Trophoblast cell (in vitro differentiated cells and primary cell): ENCODE data around the gene TMED4.
"Not testable (repeated sequence)": the region's sequence is repeated elsewhere in the genome, so short reads cannot be mapped to it uniquely, and the experiment has no call there.

Experiments
- DNase-seq, 2 donors: peaks; one replicate each; pipeline ENCODE4 v3.0.0-alpha.2; 2016
- H2AFZ ChIP-seq: 2 replicates; pipeline ENCODE4 v1.6.1; 2013; ENCODE audit warnings: low read length, moderate library complexity, mild to moderate bottlenecking; ENCODE audit not compliant: insufficient read depth, poor library complexity
- H2AK5ac ChIP-seq: 2 replicates; pipeline ENCODE4 v1.6.1; 2013; ENCODE audit warnings: mild to moderate bottlenecking, low read length
- H2BK120ac ChIP-seq: 2 replicates; pipeline ENCODE4 v1.6.1; 2013; ENCODE audit warnings: low read length, mild to moderate bottlenecking, moderate library complexity; ENCODE audit not compliant: insufficient read depth, poor library complexity
- H2BK12ac ChIP-seq: 2 replicates; pipeline ENCODE4 v1.6.1; 2013; ENCODE audit warnings: mild to moderate bottlenecking, low read length, moderate library complexity
- H2BK5ac ChIP-seq: 2 replicates; pipeline ENCODE4 v1.6.1; 2013; ENCODE audit warnings: low read length, low read depth, moderate library complexity, mild to moderate bottlenecking; ENCODE audit not compliant: poor library complexity
- H3K14ac ChIP-seq: 2 replicates; pipeline ENCODE4 v1.6.1; 2013; ENCODE audit warnings: mild to moderate bottlenecking, low read length
- H3K18ac ChIP-seq: 2 replicates; pipeline ENCODE4 v1.6.1; 2013; ENCODE audit warnings: mild to moderate bottlenecking, low read length
- H3K23ac ChIP-seq: 2 replicates; pipeline ENCODE4 v1.6.1; 2013; ENCODE audit warnings: low read length
- H3K27ac ChIP-seq: 2 replicates; pipeline ENCODE4 v1.5.1; 2013; ENCODE audit warnings: low read depth, mild to moderate bottlenecking, inconsistent platforms, low read length, moderate library complexity
- H3K27me3 ChIP-seq: 2 replicates; pipeline ENCODE4 v1.6.1; 2013; ENCODE audit warnings: inconsistent platforms, mild to moderate bottlenecking, low read length, moderate library complexity; ENCODE audit not compliant: insufficient read depth
- H3K36me3 ChIP-seq, 2 experiments: 1 replicate in 1 of 2; 2 replicates in 1 of 2; pipeline ENCODE4 v1.6.1; 2013; ENCODE audit warnings: low read length in 2 of 2, mild to moderate bottlenecking in 2 of 2, moderate library complexity in 1 of 2; ENCODE audit not compliant: insufficient read depth in 2 of 2, control insufficient read depth in 1 of 2
- H3K4ac ChIP-seq: 2 replicates; pipeline ENCODE4 v1.6.1; 2013; ENCODE audit warnings: low read depth, mild to moderate bottlenecking, low read length, moderate library complexity
- H3K4me1 ChIP-seq, 2 experiments: 1 replicate in 1 of 2; 2 replicates in 1 of 2; pipeline ENCODE4 v1.6.1; 2013; ENCODE audit warnings: low read length in 2 of 2, mild to moderate bottlenecking in 2 of 2, moderate library complexity in 1 of 2; ENCODE audit not compliant: insufficient read depth in 2 of 2, control insufficient read depth in 1 of 2
- H3K4me2 ChIP-seq: 2 replicates; pipeline ENCODE4 v1.6.1; 2013; ENCODE audit warnings: inconsistent platforms, mild to moderate bottlenecking, low read length, moderate library complexity
- H3K4me3 ChIP-seq: 2 replicates; pipeline ENCODE4 v1.5.1; 2013; ENCODE audit warnings: mild to moderate bottlenecking, low read depth, low read length, inconsistent platforms
- H3K79me1 ChIP-seq: one replicate; pipeline ENCODE4 v1.6.1; 2013; ENCODE audit warnings: low read length
- H3K79me2 ChIP-seq: 2 replicates; pipeline ENCODE4 v1.6.1; 2013; ENCODE audit warnings: low read length, mild to moderate bottlenecking; ENCODE audit not compliant: control insufficient read depth, insufficient read depth, poor library complexity
- H3K9ac ChIP-seq: 2 replicates; pipeline ENCODE4 v1.6.1; 2013; ENCODE audit warnings: mild to moderate bottlenecking, low read length
- H3K9me3 ChIP-seq: 2 replicates; pipeline ENCODE4 v1.6.1; 2013; ENCODE audit warnings: low read depth, mild to moderate bottlenecking, control low read depth, inconsistent platforms, low read length; ENCODE audit not compliant: insufficient read depth
- H4K12ac ChIP-seq: 2 replicates; pipeline ENCODE4 v1.6.1; 2013; ENCODE audit warnings: low read depth, mild to moderate bottlenecking, low read length, moderate library complexity
- H4K8ac ChIP-seq: 2 replicates; pipeline ENCODE4 v1.6.1; 2013; ENCODE audit warnings: low read depth, mild to moderate bottlenecking, low read length, moderate library complexity
- H4K91ac ChIP-seq: one replicate; pipeline ENCODE4 v1.6.1; 2013; ENCODE audit warnings: low read depth, mild to moderate bottlenecking, low read length, moderate library complexity
- WGBS: extraction: QIAGEN DNeasy Blood & Tissue Kit; methylation state at CpG from one replicate; pipeline ENCODE4 v1.1.7; 2013; ENCODE audit warnings: missing lambda C conversion rate; ENCODE audit not compliant: insufficient read length, insufficient coverage; ENCODE audit errors: extremely low coverage; 5-methylcytosine and 5-hydroxymethylcytosine counted together

TMED4 gene

GRCh38 chr7:44555350-44555749, 26.7 kb downstream of the TMED4 start:
- Histone ChIP-seq H3K4me2 (no peak overlapping the region), H4K8ac (no peak overlapping the region)
- DNase-seq, result no peak

DNA sequence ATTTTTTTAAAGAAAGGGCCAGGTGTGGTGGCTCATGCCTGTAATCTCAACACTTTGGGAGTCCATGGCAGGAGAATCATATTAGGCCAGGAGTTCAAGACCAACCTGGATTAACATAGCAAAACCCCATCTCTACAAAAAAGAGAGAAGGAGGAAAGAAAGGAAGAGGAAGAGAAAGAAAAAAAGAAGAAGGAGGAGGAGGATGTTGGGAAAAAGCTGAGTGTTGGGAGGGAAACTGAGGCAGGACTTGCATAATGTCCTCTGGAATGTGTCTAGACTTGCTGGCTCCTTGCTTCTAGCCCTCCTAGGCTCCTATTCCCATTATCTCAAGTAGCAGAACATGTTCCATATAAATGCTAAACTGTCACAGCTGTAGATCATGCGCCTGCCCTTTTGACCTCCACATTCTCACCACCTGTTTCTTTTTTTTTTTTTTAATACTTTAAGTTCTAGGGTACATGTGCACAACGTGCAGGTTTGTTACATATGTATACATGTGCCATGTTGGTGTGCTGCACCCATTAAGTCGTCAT, 29.5 kb downstream of the TMED4 start:
- not testable (repeated sequence) for H3K4me3 ChIP-seq, H3K4ac ChIP-seq, H3K27me3 ChIP-seq, H3K14ac ChIP-seq, H3K79me2 ChIP-seq, H4K8ac ChIP-seq, H2BK120ac ChIP-seq, H3K4me2 ChIP-seq, H3K36me3 ChIP-seq, H3K9me3 ChIP-seq, H3K18ac ChIP-seq, H4K91ac ChIP-seq, H3K4me1 ChIP-seq, H3K79me1 ChIP-seq, H2AFZ ChIP-seq, H3K27ac ChIP-seq, H2BK12ac ChIP-seq, H3K9ac ChIP-seq, H4K12ac ChIP-seq, DNase-seq, H2AK5ac ChIP-seq, H3K23ac ChIP-seq, H2BK5ac ChIP-seq
- no CpG with 5 or more reads among the region's 3 CpGs for WGBS

More at GRCh38 chr7:44555350-44555749, 26.7 kb downstream of the TMED4 start:
- no peaks in the 10 kb centered on the region for H3K79me1 ChIP-seq
- H3K4me3 ChIP-seq, result no peak overlapping the region
- no peak overlapping the region for H3K27ac ChIP-seq
- H3K79me2 ChIP-seq, result no peaks in the 10 kb centered on the region
- H3K4ac ChIP-seq, result no peak overlapping the region
- no peak overlapping the region for H2AFZ ChIP-seq
- no peak overlapping the region for H2BK5ac ChIP-seq
- H3K4me1 ChIP-seq, result no peaks in the 10 kb centered on the region
- H4K91ac ChIP-seq, result no peak overlapping the region
- no peak overlapping the region for H3K14ac ChIP-seq
- no peak overlapping the region for H3K23ac ChIP-seq
- no CpG with 5 or more reads among the region's 2 CpGs for WGBS
- no peak overlapping the region for H3K9ac ChIP-seq
- H2BK120ac ChIP-seq, result no peak overlapping the region
- H4K12ac ChIP-seq, result no peak overlapping the region
- no peak overlapping the region for H3K18ac ChIP-seq
- H2AK5ac ChIP-seq, result no peak overlapping the region
- H3K36me3 ChIP-seq, result no peaks in the 10 kb centered on the region
- no peaks in the 10 kb centered on the region for H3K9me3 ChIP-seq
- no peak overlapping the region for H2BK12ac ChIP-seq
- no peaks in the 10 kb centered on the region for H3K27me3 ChIP-seq

DNA sequence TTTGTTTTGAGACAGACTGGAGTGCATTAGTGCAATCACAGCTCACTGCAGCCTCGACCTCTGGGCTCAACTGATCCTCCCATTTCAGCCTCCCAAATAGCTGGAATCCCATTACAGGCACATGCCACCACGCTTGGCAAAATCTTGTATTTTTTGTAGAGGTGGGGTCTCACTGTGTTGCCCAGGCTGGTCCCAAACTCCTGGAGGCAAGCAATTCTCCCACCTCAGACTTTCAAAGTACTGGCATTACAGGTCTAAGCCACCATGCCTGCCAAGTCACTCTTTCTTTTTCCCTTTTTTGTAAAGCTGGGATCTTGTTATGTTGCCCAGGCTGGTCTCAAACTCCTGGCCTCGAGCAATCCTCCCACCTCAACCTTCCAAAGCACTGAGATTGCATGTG, 32.6 kb downstream of the TMED4 start:
- no peak overlapping the region for H2AFZ ChIP-seq
- H3K36me3 ChIP-seq, result no peaks in the 10 kb centered on the region
- H3K79me2 ChIP-seq, result no peaks in the 10 kb centered on the region
- H3K18ac ChIP-seq, result no peak overlapping the region
- no peak overlapping the region for H4K12ac ChIP-seq
- H3K4me1 ChIP-seq, result peaks cover 7% of the 10 kb centered on the region in 2 experiments
- no peak overlapping the region for H3K4me3 ChIP-seq
- no peak overlapping the region for H4K91ac ChIP-seq
- no peak overlapping the region for H2BK5ac ChIP-seq
- H3K4me2 ChIP-seq, result no peak overlapping the region
- no CpG with 5 or more reads among the region's 3 CpGs for WGBS
- no peak overlapping the region for H3K14ac ChIP-seq
- H3K27ac ChIP-seq, result no peak overlapping the region
- no peak overlapping the region for H3K23ac ChIP-seq
- no peak overlapping the region for H3K9ac ChIP-seq
- H2BK12ac ChIP-seq, result no peak overlapping the region
- H3K9me3 ChIP-seq, result no peaks in the 10 kb centered on the region
- no peak overlapping the region for H2BK120ac ChIP-seq
- H3K27me3 ChIP-seq, result no peaks in the 10 kb centered on the region
- no peak overlapping the region for H4K8ac ChIP-seq
- H2AK5ac ChIP-seq, result no peak overlapping the region
- H3K4ac ChIP-seq, result no peak overlapping the region
- DNase-seq, result no peak
- H3K79me1 ChIP-seq, result peaks cover 3% of the 10 kb centered on the region

GRCh38 chr7:44548893-44549292, 33.1 kb downstream of the TMED4 start:
- no peak overlapping the region for H4K8ac ChIP-seq
- DNase-seq, result no peak
- H2BK120ac ChIP-seq, result no peak overlapping the region
- no peaks in the 10 kb centered on the region for H3K9me3 ChIP-seq
- H3K4me3 ChIP-seq, result no peak overlapping the region
- no peak overlapping the region for H4K91ac ChIP-seq
- no peaks in the 10 kb centered on the region for H3K36me3 ChIP-seq
- no peak overlapping the region for H2BK12ac ChIP-seq
- no peak overlapping the region for H3K9ac ChIP-seq
- H3K4me2 ChIP-seq, result no peak overlapping the region
- no peak overlapping the region for H3K23ac ChIP-seq
- H3K4ac ChIP-seq, result no peak overlapping the region
- H3K4me1 ChIP-seq, result peaks cover 11% of the 10 kb centered on the region in 2 experiments
- H4K12ac ChIP-seq, result no peak overlapping the region
- peaks cover 3% of the 10 kb centered on the region for H3K79me1 ChIP-seq
- no peaks in the 10 kb centered on the region for H3K27me3 ChIP-seq
- no peak overlapping the region for H3K27ac ChIP-seq
- H3K79me2 ChIP-seq, result no peaks in the 10 kb centered on the region
- H2AK5ac ChIP-seq, result no peak overlapping the region
- H3K14ac ChIP-seq, result no peak overlapping the region
- H3K18ac ChIP-seq, result no peak overlapping the region
- no peak overlapping the region for H2BK5ac ChIP-seq
- no CpG with 5 or more reads among the region's 3 CpGs for WGBS
- H2AFZ ChIP-seq, result no peak overlapping the region
